HepG2 (cell line): ENCODE measurements around the gene ETV5. TPM values are rescaled to one million over a fixed set of nuclear protein-coding genes. Genes with fewer than 3 reads are reported as not detected.

ENCODE experiments used
- FUBP1 ChIP-seq: sonication (generic); formaldehyde crosslinking; IDR thresholded peaks from 2 replicates; pipeline ENCODE4 v1.5.1; 2020; ENCODE audit warnings: missing genetic modification reagents, mild to moderate bottlenecking, borderline replicate concordance
- GFI1 ChIP-seq: sonication (generic); formaldehyde crosslinking; IDR thresholded peaks from 2 replicates; pipeline ENCODE4 v1.5.0; 2020; ENCODE audit warnings: missing genetic modification reagents, mild to moderate bottlenecking, borderline replicate concordance
- LCORL ChIP-seq, 2 experiments: fragments of 450-650 bp in 1 of 2; sonication (generic) in 1 of 2; formaldehyde crosslinking in 1 of 2; IDR thresholded peaks; 2 replicates each; pipeline versions ENCODE4 v1.5.0 to v1.6.1; 2017 to 2020; ENCODE audit warnings: antibody characterized with exemption in 1 of 2, missing genetic modification reagents in 1 of 2
- MAFF ChIP-seq: IDR thresholded peaks from 2 replicates; pipeline ENCODE4 v1.6.1; 2011; ENCODE audit warnings: low read depth, low read length, improper control_type of control experiment
- MLLT10 ChIP-seq: sonication (generic); formaldehyde crosslinking; IDR thresholded peaks from 2 replicates; pipeline ENCODE4 v1.4.0; 2020; ENCODE audit warnings: missing genetic modification reagents
- MTF2 ChIP-seq: sonication (generic); formaldehyde crosslinking; IDR thresholded peaks from 2 replicates; pipeline ENCODE4 v1.5.0; 2020; ENCODE audit warnings: missing genetic modification reagents, borderline replicate concordance
- ZBTB20 ChIP-seq: sonication (generic); formaldehyde crosslinking; IDR thresholded peaks from 2 replicates; pipeline ENCODE4 v1.8.1; 2023; ENCODE audit warnings: missing genetic modification reagents, low read depth, mild to moderate bottlenecking, borderline replicate concordance
- ZBTB40 ChIP-seq, 2 experiments: fragments of 450-650 bp in 1 of 2; sonication (generic) in 1 of 2; formaldehyde crosslinking in 1 of 2; IDR thresholded peaks; 2 replicates each; pipeline versions ENCODE4 v1.6.1 to v1.8.0; 2016 to 2022; ENCODE audit warnings: antibody characterized with exemption in 1 of 2, mild to moderate bottlenecking in 1 of 2, missing genetic modification reagents in 1 of 2
- ZC3H4 ChIP-seq: sonication (generic); formaldehyde crosslinking; IDR thresholded peaks from 2 replicates; pipeline ENCODE4 v1.4.0; 2020; ENCODE audit warnings: missing genetic modification reagents, borderline replicate concordance
- ZNF207 ChIP-seq: fragments of 450-650 bp; IDR thresholded peaks from 2 replicates; pipeline ENCODE4 v1.6.1; 2016; ENCODE audit warnings: antibody characterized with exemption, borderline replicate concordance
- ZNF672 ChIP-seq: sonication (generic); formaldehyde crosslinking; IDR thresholded peaks from 2 replicates; pipeline ENCODE4 v1.8.1; 2022; ENCODE audit warnings: missing genetic modification reagents
- polyA plus RNA-seq, 8 experiments: library from polyadenylated mRNA; depleted of rRNA in 3 of 8; stranded (reverse) in 7 of 8; unstranded in 1 of 8; fragments of >200 nt; fragmentation: Illumina TruSeq in 4 of 8; extraction: Trizol in 4 of 8; gene quantifications; 2 replicates each; pipeline versions ENCODE4 v1.2.1 to v1.2.3, GENCODE V29; 2011 to 2016; ENCODE audit warnings: low read depth in 4 of 8, missing spikeins in 1 of 8, mixed read lengths in 1 of 8; ENCODE audit not compliant: insufficient read depth in 1 of 8
- total RNA-seq, 5 experiments: library from RNA; depleted of rRNA; stranded (reverse); fragments of >200 nt; fragmentation: Illumina TruSeq; extraction: Trizol; gene quantifications; 2 replicates each; pipeline ENCODE4 v1.2.3, GENCODE V29; 2016; ENCODE audit warnings: low read depth in 1 of 5
- TF ChIP-seq, protein P1 (sequence below): IDR thresholded peaks from 2 replicates; pipeline ENCODE4 v1.6.1; 2016; ENCODE audit warnings: missing biosample characterization, missing genetic modification reagents, low read depth

The ETV5 gene
- total and polyA plus RNA-seq, 2 of the 13 experiments (the other 11 are each of a cell fraction or from before 2014, with no cell fraction given) = 52.9 to 57.2 TPM

DNA sequence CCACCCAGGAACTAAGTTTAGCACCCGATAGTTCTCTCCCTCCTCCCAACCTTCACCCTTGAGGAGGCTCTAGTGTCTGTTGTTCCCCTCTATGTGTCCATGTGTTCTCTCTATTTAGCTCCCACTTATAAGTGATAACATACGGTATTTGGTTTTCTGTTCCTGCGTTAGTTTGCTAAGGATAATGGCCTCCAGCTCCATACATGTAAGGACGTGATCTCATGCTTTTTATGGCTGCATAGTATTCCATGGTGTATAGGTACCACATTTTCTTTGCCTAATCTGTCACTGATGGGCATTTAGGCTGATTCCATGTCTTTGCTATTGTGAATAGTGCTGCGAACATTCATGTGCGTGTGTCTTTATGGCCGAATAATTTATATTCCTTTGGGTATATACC, 104.2 kb downstream of the ETV5 start (continued):
- TF ChIP-seq ZNF207 (no peak), FUBP1 (no peak), LCORL (IDR thresholded peaks at IDR 0.05) (no peak), LCORL (CRISPR knock-in tag; IDR thresholded peaks at IDR 0.05) (no peak), MTF2 (CRISPR knock-in tag) (no peak), MAFF (no peak), GFI1 (no peak), ZBTB20 (CRISPR knock-in tag) (no peak), ZNF672 (CRISPR knock-in tag) (no peak), ZC3H4 (CRISPR knock-in tag) (no peak), ZBTB40 (IDR thresholded peaks at IDR 0.05) (no peak), ZBTB40 (CRISPR knock-in tag; IDR thresholded peaks at IDR 0.05) (no peak), MLLT10 (CRISPR knock-in tag) (no peak)
- TF ChIP-seq, protein P1, sequence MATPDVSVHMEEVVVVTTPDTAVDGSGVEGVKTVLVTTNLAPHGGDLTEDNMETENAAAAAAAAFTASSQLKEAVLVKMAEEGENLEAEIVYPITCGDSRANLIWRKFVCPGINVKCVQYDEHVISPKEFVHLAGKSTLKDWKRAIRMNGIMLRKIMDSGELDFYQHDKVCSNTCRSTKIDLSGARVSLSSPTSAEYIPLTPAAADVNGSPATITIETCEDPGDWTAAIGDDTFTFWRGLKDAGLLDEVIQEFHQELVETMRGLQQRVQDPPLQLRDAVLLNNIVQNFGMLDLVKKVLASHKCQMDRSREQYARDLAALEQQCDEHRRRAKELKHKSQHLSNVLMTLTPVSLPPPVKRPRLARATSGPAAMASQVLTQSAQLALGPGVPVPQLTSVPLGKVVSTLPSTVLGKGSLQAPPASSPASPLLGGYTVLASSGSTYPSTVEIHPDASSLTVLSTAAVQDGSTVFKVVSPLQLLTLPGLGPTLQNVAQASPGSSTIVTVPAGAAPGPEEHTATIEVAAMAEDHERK (CRISPR knock-in tag) = no peak
- TF ChIP-seq, all 625 proteins: peak for 0
